MCF 10A (cell line): Measurements from ENCODE around the gene PPY. TPM values are rescaled to one million over a fixed set of nuclear protein-coding genes. Genes with fewer than 3 reads are reported as not detected.

ENCODE experiments used
- BruUV-seq: library from RNA; stranded (reverse); fragments of 400-500 nt; replicated peaks from 2 replicates; lab custom pipeline; 2021; lab: Mats Ljungman, UMichigan
- CTCF ChIA-PET: fragments of 300-600 bp; sonication (Branson Sonifier 250); formaldehyde crosslinking; extraction: SDS; loops from one replicate; lab custom pipeline; 2021; ENCODE audit warnings: antibody characterized with exemption, inconsistent platforms; lab: Yijun Ruan, JAX
- POLR2A ChIA-PET: fragments of 300-600, 350-650 bp; sonication (Branson Sonifier 250); formaldehyde crosslinking; extraction: SDS; loops from one replicate; lab custom pipeline; 2020; ENCODE audit warnings: antibody characterized with exemption, inconsistent platforms; lab: Yijun Ruan, JAX
- DNase-seq: peaks from one replicate; pipeline ENCODE4 v3.0.0-alpha.2; 2018; ENCODE audit not compliant: unreplicated experiment
- H3K27ac Mint-ChIP-seq: one replicate; pipeline ENCODE4 v1.8.0; 2022; ENCODE audit warnings: mild to moderate bottlenecking, low read depth, mixed read lengths; ENCODE audit not compliant: unreplicated experiment
- H3K27me3 Mint-ChIP-seq: one replicate; pipeline ENCODE4 v1.8.0; 2022; ENCODE audit warnings: mixed read lengths; ENCODE audit not compliant: insufficient read depth, unreplicated experiment
- H3K36me3 Mint-ChIP-seq: one replicate; pipeline ENCODE4 v1.8.0; 2022; ENCODE audit warnings: mild to moderate bottlenecking, moderate library complexity, mixed read lengths; ENCODE audit not compliant: insufficient read depth, unreplicated experiment
- H3K4me1 Mint-ChIP-seq: one replicate; pipeline ENCODE4 v1.8.0; 2022; ENCODE audit warnings: mixed read lengths; ENCODE audit not compliant: insufficient read depth, unreplicated experiment
- H3K4me3 Mint-ChIP-seq: one replicate; pipeline ENCODE4 v1.8.0; 2022; ENCODE audit warnings: mild to moderate bottlenecking, moderate library complexity, mixed read lengths; ENCODE audit not compliant: unreplicated experiment
- H3K9me3 Mint-ChIP-seq: one replicate; pipeline ENCODE4 v1.8.0; 2022; ENCODE audit warnings: mixed read lengths; ENCODE audit not compliant: unreplicated experiment
- intact Hi-C: fragments of 100-400 bp; cut with micrococcal nuclease; formaldehyde crosslinking; loops from 2 replicates; pipeline ENCODE4 v1.14.1; 2022
- total RNA-seq: library from RNA; stranded (reverse); gene quantifications from 2 replicates; pipeline ENCODE4 v1.2.3, GENCODE V29; 2022
- TF ChIP-seq, protein P1 (sequence below): fragments of 200-600 bp; IDR thresholded peaks from one replicate; pipeline ENCODE4 v1.8.0; 2022; ENCODE audit warnings: antibody characterized with exemption, mild to moderate bottlenecking; ENCODE audit not compliant: unreplicated experiment

Gene PPY
- total RNA-seq, 1 experiment from 2014 or later: not detected

DNA sequence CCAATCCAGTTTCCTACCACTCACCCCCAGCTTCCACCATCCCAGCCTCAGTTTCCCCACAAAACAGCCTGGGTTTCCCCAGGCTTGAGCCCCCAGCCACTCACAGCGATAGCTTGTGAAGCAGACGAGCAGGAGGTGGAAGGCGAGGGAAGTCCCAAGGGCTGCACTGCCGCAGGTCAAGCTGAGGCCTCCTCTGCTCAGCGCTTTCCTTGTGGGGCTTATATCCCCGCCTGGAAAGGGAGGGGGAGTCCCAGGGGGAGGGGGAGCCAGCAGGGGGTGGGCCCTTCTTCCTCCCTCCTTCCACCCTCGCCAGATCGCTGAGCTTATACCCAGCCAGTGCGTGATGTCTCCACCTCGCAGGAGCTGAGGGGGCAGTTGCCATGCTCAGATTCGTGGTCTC lies 11.5 kb upstream of the PPY start, which contains the start of gene PYY:
PYY (minus strand) TSS at position 195 of the 400 bp plus-strand sequence. CDS start 457 bp downstream, outside the sequence.
- peaks cover 14% of the 10 kb centered on the region for H3K4me1 Mint-ChIP-seq
- BruUV-seq: no TSS peak
- intact Hi-C loops: no loop called here
- ChIA-PET CTCF (no interaction called here), POLR2A (no interaction called here)
- H3K9me3 Mint-ChIP-seq: no peaks in the 10 kb centered on the region
- no peaks in the 10 kb centered on the region for H3K36me3 Mint-ChIP-seq
- no peak within 1 kb of the TSS for H3K4me3 Mint-ChIP-seq
- no peak within 1 kb of the TSS for H3K27ac Mint-ChIP-seq
- TF ChIP-seq, protein P1, sequence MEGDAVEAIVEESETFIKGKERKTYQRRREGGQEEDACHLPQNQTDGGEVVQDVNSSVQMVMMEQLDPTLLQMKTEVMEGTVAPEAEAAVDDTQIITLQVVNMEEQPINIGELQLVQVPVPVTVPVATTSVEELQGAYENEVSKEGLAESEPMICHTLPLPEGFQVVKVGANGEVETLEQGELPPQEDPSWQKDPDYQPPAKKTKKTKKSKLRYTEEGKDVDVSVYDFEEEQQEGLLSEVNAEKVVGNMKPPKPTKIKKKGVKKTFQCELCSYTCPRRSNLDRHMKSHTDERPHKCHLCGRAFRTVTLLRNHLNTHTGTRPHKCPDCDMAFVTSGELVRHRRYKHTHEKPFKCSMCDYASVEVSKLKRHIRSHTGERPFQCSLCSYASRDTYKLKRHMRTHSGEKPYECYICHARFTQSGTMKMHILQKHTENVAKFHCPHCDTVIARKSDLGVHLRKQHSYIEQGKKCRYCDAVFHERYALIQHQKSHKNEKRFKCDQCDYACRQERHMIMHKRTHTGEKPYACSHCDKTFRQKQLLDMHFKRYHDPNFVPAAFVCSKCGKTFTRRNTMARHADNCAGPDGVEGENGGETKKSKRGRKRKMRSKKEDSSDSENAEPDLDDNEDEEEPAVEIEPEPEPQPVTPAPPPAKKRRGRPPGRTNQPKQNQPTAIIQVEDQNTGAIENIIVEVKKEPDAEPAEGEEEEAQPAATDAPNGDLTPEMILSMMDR: no peak
- no peak for DNase-seq
- peaks cover 28% of the 10 kb centered on the region for H3K27me3 Mint-ChIP-seq

DNA sequence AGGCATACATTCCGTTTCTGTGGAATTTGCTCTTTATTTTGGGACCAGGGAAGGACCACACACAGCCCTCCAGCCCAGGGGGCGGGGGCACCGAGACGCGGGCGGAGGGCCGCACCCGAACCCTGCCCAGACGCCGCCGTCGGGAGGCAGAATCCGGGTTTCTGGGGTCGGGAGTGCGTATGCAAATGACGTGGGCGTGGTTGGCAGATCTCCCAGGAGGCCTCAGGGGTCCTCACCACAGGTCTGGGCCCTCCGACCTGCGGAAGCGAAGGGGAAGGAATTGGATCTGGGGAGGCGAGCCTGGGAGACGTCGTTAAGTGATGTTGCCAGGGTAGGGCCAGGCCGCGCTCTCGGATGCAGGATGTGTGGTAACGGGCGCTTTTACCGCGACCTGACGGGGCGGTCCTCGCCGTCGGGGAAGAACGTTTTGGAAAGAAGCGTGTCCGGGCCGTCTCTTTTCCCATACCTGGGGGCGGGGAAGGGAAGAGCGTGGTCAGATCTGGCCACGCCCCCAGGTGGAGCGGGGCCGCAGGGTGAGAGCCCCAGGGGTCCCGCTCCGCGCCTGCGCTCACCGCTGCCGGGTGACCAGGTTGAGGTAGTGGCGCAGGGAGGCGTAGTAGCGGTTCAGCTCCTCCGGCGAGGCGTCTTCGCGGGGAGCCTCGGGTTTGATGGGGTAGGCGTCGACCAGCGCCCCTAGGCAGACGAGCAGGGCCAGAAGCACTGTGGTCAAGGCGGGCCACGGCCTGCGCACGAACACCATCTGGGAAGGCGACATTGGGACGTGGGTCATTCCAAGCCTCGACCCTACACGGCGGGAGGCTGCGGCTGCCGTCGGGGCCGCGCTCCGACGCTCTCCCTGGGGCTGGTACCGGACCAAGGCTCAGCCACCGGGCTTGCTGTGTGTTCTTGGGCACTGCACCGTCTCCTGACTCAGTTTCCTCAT lies 10.7 kb upstream of the PPY start:
- Mint-ChIP-seq H3K9me3 (no peaks in the 10 kb centered on the region), H3K27ac (no peak overlapping the region), H3K4me3 (no peak overlapping the region), H3K36me3 (no peaks in the 10 kb centered on the region), H3K27me3 (peaks cover 28% of the 10 kb centered on the region), H3K4me1 (peaks cover 14% of the 10 kb centered on the region)
- intact Hi-C loops: no loop called here
- no peak for DNase-seq
- no TSS peak for BruUV-seq
- ChIA-PET POLR2A (no interaction called here), CTCF (no interaction called here)
- TF ChIP-seq, protein P1: no peak

DNA sequence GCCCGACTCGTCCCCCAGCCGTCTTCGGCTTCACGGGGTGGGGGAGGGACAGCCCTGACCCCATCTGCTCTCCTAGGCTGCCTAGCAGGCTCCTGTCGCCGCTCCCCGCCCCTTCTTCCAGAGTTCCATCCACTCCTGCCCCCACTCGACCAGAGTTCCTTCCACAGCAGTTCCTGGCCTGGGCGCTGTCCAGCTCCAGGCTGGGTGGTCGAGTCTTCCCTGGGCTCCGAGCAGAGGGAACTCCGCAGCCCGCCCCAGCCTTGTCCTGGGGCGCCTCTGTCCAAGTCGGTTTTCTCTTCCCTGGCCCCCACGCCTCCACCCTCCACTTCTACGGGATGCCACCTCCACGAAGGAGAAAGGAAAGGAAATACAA lies 10.1 kb upstream of the PPY start:
- H3K9me3 Mint-ChIP-seq: no peaks in the 10 kb centered on the region
- no TSS peak for BruUV-seq
- no peaks in the 10 kb centered on the region for H3K36me3 Mint-ChIP-seq
- POLR2A ChIA-PET: no interaction called here
- H3K27ac Mint-ChIP-seq: no peak overlapping the region
- peaks cover 28% of the 10 kb centered on the region for H3K27me3 Mint-ChIP-seq
- H3K4me1 Mint-ChIP-seq: peaks cover 9% of the 10 kb centered on the region
- TF ChIP-seq, protein P1: no peak
- intact Hi-C loops: no loop called here
- CTCF ChIA-PET: interaction anchor here (0.6 kb wide), 1 partner anchor 685 kb away, joined by 4 read pairs; no protein-coding TSS in a partner anchor
- no peak for DNase-seq
- no peak overlapping the region for H3K4me3 Mint-ChIP-seq

DNA sequence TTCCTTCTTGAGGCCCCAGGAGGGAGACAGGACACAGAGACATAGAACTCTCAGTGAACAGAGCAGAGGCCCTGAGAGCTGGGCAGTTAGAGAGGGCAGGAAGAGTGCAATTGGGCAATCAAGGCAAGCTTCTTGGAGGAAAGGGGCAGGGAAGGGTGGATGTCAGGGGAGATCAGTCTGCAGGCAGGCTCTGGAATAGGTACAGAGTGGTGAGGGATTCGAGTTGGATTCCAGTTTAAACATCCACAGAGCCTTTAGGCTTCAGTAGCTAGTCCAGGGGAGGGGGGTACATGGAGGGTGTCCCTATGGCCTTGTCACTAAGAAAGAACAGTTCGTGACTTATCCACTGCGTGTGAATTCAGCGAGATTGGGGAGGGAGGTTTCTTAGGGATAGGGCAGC lies 9.5 kb upstream of the PPY start:
- peaks cover 28% of the 10 kb centered on the region for H3K27me3 Mint-ChIP-seq

More for the DNA sequence above, 9.5 kb upstream of the PPY start:
- peaks cover 9% of the 10 kb centered on the region for H3K4me1 Mint-ChIP-seq
- DNase-seq: no peak
- no TSS peak for BruUV-seq
- no peak overlapping the region for H3K4me3 Mint-ChIP-seq
- TF ChIP-seq, protein P1: no peak
- POLR2A ChIA-PET: no interaction called here
- H3K9me3 Mint-ChIP-seq: no peaks in the 10 kb centered on the region
- H3K27ac Mint-ChIP-seq: no peak overlapping the region
- intact Hi-C loops: no loop called here
- CTCF ChIA-PET: interaction anchor here (0.6 to 0.9 kb wide), 3 partner anchors 41 to 685 kb away, joined by 3 to 4 read pairs (median 3); no protein-coding TSS in a partner anchor
- no peaks in the 10 kb centered on the region for H3K36me3 Mint-ChIP-seq
